H54 (cell line): ENCODE results near the gene ELAVL3.
"Not testable (repeated sequence)": the region's sequence is repeated elsewhere in the genome, so short reads cannot be mapped to it uniquely, and the experiment has no call there.

Source experiments
- DNase-seq: peaks from one replicate; pipeline ENCODE4 v3.0.0; 2011; ENCODE audit warnings: low spot score, mixed read lengths; ENCODE audit not compliant: insufficient read length
- FAIRE-seq: peaks from 3 replicates; lab custom pipeline; 2011; peaks lifted over from hg19 to GRCh38; lab: Jason Lieb, UNC
- POLR2A ChIP-seq: IDR thresholded peaks from 2 replicates; pipeline ENCODE4 v1.6.1; 2011; ENCODE audit warnings: low read depth, mild to moderate bottlenecking, low read length

The ELAVL3 gene

DNA sequence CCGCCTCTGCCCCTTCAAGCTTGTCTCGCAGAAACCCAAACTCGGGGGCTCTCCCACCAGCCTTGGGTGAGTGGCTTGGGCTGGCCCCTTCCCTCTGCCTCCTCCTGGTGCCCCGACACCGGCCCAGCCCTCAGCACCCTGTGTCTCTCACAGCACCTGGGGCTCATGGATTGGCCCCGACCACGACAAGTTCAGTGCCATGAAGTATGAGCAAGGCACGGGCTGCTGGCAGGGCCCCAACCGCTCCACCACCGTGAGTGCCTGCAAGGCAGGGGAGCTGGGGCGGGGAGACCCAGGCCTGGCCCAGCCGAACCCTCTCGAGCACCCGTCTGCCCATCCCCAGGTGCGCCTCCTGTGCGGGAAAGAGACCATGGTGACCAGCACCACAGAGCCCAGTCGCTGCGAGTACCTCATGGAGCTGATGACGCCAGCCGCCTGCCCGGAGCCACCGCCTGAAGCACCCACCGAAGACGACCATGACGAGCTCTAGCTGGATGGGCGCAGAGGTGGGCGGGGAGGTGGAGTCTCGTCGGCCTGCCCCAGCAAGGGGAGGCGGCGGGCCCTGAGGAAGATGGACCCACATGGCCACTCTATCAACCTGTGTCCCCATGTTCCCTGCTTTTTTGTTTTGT lies 31.8 kb downstream of the ELAVL3 start:
- FAIRE-seq (no peak), DNase-seq (no peak)
- no peak for TF ChIP-seq POLR2A

DNA sequence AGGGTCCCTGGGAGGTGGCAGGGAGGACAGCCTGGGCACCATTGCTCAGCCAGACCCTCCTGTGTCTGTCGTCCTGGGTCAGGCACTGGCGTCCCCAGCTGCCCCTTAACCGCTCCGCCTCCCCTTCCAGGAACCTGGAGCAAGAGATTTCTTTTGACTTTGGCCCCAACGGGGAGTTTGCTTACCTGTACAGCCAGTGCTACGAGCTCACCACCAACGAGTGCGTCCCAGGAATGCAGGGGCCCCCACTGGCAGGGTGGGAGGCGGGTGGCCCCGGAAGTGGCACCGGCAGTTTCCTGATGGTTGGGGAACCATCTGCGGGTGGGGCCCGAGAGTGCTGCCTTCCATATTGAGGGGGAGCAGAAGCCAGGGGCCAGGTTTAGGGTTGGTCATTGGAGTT lies 32.4 kb downstream of the ELAVL3 start:
- FAIRE-seq (no peak), DNase-seq (no peak)
- no peak for TF ChIP-seq POLR2A

DNA sequence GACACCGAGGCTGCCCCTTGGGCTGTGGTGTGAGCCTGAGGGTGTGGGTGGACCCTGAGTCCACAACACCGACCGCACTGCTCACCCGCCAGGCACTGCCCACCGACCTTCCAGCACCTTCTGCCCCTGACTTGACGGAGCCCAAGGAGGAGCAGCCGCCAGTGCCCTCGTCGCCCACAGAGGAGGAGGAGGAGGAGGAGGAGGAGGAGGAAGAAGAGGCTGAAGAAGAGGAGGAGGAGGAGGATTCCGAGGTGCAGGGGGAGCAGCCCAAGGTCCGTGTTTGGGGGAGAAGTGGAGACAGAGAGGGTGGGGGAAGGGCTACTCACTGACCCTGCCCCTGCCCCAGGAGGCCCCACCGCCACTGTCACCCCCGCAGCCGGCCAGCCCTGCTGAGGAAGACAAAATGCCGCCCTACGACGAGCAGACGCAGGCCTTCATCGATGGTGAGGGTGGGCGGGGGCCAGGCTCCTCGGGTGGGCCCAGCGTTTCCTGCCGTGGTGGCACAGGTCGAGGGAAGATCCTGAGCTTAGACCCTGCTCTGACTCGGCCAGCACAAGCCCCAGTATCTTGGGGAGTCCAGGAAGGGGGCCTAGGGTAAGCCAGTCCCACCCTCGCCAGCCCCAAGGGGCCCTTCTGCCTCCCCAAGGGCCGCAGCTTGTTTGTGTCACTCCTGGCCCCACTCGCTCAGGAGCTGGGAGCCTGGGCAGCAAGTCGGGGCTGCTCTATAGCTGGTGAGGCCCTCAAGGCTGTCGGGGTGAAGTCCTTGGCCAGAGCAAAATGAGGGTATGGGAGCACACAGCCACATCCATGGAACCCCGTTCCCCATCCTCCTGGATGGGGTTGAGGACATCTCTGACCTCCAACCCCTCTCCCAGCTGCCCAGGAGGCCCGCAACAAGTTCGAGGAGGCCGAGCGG lies 33.2 kb downstream of the ELAVL3 start:
- DNase-seq: no peak
- no peak for FAIRE-seq

DNA sequence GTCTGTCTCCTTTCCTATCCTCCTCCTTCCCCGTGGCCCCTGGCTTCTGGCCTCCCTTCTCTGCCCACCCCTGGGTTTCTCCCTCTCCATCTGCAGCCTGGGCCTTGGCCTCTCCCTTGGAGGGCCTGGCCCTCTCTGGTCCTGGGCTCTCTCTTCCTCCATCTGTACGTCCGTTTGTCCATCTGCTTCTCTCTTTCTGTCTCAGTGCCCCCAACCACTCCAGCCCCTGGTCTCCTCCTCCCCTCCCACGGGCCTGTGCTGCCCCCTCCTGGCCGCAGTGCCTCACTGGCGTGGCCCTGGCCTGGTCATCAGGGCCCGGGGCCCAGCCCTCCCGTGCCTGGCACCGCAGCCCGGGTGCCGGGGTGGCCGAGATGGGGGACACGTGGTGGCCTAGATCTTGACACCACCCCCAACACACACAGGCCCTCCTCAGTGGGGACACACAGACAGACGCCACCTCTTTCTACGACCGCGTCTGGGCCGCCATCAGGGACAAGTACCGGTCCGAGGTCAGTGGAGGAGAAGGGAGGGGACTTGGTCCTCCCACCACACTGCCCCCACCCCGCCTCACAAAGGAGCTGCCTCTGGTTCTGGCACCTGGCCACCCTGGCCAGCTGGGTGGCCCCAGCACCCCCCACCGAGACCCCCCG lies 34.1 kb downstream of the ELAVL3 start:
- no peak for FAIRE-seq
- peak; percentile 62 for DNase-seq
- no peak for TF ChIP-seq POLR2A

More for the DNA sequence above, 33.2 kb downstream of the ELAVL3 start:
- TF ChIP-seq POLR2A: no peak

DNA sequence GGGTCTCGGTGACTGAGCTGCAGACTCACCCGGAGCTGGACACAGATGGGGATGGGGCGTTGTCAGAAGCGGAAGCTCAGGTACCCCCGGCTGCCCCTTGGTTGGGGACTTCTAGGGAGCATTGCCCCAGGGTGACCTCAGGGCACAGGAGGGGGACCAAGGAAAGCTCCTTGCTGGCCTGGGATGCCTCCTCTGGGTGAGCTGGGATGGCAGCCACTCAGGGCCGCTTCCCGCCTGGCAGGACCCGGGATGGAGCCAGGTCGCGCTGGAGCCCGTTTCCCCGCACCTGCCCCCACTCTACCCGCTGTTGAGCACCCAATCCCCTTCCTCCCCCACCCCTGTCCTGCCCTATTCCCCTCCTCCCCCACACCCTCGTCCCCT lies 34.6 kb downstream of the ELAVL3 start:
- DNase-seq: no peak
- no peak for TF ChIP-seq POLR2A
- no peak for FAIRE-seq

DNA sequence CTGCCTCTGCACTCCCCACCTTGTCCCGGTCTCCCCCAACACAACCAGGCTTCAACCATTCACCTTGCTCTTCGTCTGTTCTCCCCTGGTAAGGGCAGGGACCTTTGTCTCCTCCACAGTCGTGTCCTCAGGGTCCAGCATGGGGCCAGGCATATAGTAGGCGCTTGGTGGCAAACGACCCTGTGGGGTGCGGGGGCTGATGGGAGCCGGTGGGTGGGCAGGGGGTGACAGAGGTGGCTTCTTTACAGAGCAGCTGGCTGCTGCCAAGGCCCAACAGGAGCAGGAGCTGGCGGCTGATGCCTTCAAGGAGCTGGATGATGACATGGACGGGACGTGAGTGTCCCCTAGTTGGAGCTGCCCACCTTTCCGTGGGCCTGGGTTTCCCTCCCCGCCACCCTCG lies 35.7 kb downstream of the ELAVL3 start:
- TF ChIP-seq POLR2A: no peak
- DNase-seq: no peak
- FAIRE-seq: no peak

DNA sequence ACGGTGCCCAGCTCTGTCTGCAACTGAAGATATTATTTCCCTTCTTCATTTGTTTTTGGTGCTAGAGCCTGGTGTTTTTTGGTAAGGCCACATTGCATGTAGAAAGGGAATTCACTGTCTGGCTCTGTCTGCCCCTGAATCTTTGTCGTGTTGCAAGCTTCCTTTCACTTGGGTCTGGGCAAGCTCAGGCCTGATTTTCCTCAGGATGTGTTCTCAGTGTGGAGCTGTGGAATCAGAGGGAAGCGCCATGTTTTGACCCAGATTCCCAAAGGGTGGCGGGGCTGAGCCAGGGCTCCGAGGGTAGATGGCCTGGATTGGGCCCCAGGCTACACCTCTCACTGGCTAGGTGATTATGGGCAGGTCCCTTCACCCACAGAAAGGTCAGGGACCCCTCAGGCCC lies 36.8 kb downstream of the ELAVL3 start:
- TF ChIP-seq POLR2A: no peak
- no peak for FAIRE-seq
- DNase-seq: no peak

DNA sequence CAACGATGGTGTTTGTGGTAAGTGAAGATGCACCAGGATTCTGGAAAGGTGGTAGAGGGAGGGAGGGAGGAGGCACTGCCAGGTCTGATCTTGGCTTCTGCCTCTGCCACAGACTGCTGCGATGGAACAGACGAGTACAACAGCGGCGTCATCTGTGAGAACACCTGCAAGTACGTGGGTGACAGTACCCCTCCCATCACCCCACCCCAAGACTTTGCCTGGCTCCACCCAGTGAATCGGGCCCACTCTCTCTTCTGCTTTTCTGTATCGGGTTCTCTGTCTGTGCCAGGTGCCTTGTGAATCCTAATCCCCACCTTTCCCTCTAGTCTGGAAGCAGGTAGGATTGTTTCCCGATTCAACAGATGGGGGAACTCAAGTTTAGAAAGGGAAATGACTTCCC lies 42.9 kb downstream of the ELAVL3 start:
- no peak for FAIRE-seq
- no peak for TF ChIP-seq POLR2A
- DNase-seq: no peak

DNA sequence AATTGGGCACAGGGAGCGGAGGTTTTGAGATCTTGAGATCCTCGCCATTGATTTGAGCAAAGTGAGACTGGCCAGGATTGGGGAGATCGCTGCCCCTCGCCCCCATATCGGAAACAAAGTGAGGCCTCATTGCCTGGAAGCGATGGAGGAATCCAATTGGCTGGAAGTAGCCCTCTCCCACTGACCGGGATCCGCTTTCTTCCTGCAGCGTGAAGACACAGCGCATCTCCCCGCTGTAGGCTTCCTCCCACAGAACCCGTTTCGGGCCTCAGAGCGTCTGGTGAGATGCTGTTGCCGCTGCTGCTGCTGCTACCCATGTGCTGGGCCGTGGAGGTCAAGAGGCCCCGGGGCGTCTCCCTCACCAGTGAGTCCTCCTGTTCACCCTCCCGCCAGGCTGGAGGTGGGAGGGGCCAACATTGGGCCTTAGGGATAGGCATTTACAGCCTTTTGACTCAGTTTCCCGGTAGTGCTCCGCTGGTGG lies 45.0 kb downstream of the ELAVL3 start:
- DNase-seq: no peak
- TF ChIP-seq POLR2A: 0 out of 2 replicates have a peak, but pooled peaks have one; percentile 11
- no peak for FAIRE-seq

DNA sequence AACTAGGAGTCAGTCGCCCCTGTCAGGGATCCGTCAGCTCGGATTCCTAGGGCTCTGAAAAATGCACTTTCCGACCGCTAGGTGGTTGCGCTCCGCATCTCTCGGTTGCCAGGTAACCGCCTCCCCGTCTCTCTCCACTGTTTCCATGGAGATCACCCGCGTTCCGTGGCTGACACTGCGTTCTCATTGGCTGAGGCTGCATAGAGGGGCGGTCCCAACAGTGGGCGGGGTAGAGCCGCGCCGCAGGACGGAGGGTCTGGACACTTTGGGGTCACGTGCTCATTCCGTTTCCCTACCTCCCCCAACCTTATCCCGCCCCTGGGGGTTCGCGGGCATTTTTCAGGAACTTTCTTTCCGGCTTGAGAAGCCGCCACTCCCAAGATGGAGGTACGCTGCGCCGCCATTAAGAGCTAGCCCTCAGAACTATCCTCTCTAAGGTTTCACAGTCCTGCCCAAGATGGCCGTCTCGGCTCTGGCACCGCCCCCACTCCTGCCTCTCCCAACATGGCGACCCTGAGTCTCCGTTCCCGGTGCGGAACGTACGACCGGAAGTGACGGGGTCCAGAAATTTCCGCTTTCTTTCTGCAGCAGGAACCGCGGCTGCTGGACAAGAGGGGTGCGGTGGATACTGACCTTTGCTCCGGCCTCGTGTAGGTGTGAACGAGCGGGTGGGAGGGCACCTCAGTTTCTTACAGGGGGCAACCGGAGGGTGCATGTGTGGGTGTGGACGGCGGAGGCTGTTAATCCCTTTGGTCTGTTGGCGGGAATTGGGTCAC lies 45.6 kb downstream of the ELAVL3 start, which contains the start of the genes ODAD3 and PRKCSH:
ODAD3 (minus strand) TSS at position 65 of the 776 bp plus-strand sequence. CDS start 105 bp downstream, outside the sequence.
PRKCSH (plus strand) TSS at position 579 of the 776 bp plus-strand sequence. CDS start 483 bp downstream, outside the sequence.
- DNase-seq (peak; percentile 94), FAIRE-seq (peak; percentile 62)
- peak; percentile 74 for TF ChIP-seq POLR2A

DNA sequence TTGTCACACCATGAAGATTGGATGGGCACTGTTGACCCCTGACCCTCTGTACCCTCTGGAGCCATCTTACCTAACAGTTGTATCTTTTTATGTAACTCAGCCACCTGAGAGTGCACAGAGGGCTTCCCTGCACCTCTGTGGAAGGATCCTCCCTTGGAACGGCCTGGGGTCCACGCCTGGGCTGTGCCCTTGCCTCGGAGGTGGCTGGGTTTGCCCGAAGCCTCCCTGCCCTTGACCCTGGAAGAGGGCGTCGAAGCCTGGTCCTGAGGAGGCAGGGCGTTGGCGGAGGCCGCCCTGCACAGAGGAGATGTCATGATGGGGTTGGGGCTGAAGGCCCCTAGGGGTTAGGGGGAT lies 46.2 kb downstream of the ELAVL3 start:
- no peak for DNase-seq
- no peak for TF ChIP-seq POLR2A
- no peak for FAIRE-seq

DNA sequence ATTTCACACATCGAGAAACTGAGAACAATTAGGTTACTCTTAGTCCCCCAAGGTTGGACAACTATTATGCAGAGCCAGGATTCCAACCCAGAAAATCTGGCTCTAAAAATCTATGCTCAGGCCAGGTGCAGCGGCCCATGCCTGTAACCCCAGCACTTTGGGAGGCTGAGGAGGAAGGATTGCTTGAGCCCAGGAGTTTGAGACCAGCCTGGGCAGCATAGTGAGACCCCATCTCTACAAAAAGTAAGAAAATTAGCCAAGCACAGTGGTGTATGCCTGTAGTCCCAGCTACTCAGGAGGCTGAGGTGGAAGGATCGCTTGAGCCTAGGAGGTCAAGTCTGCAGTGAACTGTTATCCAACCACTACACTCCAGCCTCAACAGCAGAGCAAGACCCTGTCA lies 47.3 kb downstream of the ELAVL3 start:
- not testable (repeated sequence) for FAIRE-seq, DNase-seq

DNA sequence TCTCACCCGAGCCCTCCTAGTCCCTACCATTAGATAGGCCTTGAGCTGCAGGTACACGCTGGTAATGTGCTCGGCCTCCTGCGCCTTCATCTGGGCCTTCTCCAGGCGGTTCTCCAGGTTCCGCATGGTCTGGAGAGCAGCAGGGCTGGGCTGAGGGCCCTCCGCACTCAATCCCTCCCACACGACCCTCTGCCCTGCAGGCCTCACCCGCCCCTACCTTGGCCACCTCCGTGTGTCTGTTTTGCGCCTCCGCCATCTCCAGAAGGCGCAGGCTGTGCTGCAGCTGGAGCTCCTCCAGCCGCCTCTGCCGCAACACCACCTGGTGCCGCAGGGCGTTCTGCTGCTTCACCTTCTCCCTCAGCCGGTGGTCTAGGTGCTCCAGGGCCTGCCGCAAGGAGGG lies 54.2 kb downstream of the ELAVL3 start:
- no peak for TF ChIP-seq POLR2A
- FAIRE-seq (no peak), DNase-seq (no peak)
